NCI-H446 treated with DMSO at 0.1 percent for 48 hours (cell line): ENCODE results near the gene SVIL.
"Not testable (repeated sequence)": the region's sequence is repeated elsewhere in the genome, so short reads cannot be mapped to it uniquely, and the experiment has no call there.

Experiments used
- DNase-seq: peaks from one replicate; lab custom pipeline; 2025; lab: John Stamatoyannopoulos, UW

Gene SVIL

DNA sequence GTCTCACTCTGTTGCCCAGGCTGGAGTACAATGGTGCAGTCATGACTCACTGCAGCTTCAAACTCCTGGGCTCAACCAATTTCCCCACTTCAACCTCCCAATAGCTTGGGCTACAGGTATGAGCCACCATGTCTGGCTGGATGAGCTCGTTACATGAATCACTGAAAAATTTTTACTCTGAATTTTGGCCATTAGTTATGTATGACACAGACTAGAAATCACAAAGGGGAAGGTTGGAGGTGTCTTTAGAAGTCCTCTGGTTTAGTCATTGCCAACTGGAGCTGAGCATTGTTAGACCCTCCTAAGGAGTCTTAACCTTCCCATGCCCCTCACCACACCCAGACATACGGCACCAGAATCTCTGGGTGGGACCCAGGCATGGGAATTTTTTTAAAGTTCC lies 34.7 kb downstream of the SVIL start:
- no peak for DNase-seq

DNA sequence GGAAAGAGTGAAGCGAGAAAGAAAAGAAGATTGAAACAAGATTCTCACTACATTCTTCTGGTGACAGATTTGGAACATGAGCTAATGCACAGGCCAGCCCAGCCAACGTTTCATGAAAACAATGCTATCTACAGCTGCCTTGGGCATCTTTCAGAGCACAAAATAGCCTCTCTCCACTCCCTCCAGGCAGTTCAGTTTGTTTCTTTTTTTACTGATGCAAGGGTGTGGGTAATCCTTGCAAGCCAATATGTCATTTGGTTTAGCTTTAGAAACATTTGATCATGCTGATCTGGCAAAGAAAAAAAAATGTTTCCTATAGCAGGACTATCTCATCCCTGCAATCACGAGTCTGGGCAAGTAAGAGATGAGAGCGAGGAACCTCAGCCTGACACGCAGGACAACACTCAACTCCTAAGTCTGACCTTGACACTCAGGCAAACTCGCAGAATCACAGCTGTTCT lies 35.9 kb downstream of the SVIL start:
- no peak for DNase-seq

- DNase-seq = no peak
Measured at GRCh38 chr10:29596826-29597225, 37.9 kb downstream of the SVIL start.

GRCh38 chr10:29596356-29596755 lies 38.4 kb downstream of the SVIL start:
- DNase-seq = no peak

GRCh38 chr10:29595636-29596225 lies 39.0 kb downstream of the SVIL start:
- no peak for DNase-seq

GRCh38 chr10:29595146-29595545 lies 39.6 kb downstream of the SVIL start:
- no peak for DNase-seq

DNA sequence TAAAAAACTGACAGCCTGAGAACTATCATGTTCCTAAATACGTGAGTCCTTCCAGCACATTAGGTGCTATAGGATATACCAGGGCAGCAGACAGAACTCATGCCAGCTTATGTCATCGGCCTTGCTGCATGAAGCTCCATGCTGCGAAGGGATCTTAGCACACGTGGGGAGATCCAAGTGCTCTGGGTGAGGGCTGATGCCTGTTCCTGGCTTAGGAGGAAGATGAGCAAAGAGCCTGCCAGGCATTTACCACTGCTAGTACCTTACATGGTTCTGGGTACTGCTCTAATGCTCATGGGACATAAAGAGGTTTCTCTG lies 43.2 kb downstream of the SVIL start:
- no peak for DNase-seq

DNA sequence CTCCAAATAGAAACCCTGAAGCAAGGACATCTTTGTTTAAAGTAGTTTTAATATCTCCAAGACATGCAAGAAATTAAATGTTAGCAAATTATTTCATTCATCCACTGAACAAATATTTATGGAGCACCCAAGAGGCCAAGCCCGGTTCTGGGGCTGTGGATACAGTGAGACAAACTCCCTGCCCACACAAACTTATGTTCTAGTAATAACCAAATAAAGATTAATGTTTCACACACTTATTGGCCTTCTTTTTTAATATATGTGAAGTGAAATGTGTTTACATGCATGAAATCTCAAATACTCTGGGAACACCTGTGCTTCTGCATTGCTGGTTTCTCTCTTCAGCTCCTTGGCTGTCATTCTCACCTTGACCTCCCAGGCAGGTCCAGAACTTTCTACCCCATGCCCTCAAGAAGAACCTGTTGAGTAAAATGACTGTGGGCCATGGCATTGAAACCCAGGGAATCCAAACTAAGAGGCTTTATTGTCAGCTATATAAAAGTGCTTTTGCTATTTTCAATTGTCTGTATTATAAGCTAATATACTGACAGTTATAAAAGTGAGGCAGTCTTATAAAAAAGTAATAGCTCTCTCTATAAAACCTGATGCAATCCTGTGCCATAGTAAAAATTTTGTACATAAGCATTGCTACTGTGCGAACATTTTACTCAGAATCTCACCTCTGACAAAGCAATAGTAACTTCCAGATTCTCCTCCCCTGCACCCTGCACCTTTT lies 43.7 kb downstream of the SVIL start:
- DNase-seq = no peak

- DNase-seq = no peak
Measured at GRCh38 chr10:29588629-29589421, 45.9 kb downstream of the SVIL start.

DNA sequence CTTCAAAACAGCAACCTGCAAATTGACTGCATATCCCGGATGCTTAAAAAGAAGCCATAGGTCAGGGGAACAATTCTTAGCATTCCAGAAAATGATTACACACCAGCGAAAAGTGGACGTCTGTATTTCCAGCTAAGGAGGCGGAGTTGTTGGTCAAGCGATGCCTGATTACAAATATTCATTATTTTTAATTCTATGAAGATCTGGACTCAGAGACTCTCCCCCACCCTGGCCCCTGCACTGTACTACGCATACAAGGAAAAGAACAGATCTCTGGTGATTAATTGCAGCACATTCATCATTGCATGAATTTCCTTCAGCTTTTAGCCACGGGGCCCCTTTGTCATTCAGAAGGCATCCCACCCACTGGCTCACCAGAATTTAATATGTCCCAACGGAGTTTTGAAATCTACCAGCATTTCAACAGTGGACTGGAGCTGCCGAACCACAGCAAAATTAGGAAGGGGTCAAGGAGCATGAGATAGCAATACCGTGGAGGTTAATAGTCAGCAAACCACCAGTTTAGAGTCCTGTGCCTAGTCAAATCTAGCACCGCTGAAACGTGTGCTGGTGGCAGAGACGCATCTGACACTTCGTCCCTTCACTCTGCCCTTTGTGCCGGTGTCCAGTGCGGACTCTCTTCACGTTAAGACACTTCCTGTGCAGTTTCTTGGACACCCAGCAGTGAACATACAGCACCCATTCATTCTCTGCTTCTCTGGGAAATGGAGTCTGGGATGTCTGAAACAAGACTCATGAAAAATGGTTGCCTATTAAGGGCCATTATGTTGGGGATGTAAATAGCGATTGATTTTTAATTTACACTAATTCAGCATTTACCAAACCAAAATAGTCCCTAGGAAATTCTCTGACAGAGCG lies 46.8 kb downstream of the SVIL start:
- DNase-seq = not testable (repeated sequence)

- DNase-seq = not testable (repeated sequence)
Measured at GRCh38 chr10:29587102-29587749, 47.5 kb downstream of the SVIL start.

DNA sequence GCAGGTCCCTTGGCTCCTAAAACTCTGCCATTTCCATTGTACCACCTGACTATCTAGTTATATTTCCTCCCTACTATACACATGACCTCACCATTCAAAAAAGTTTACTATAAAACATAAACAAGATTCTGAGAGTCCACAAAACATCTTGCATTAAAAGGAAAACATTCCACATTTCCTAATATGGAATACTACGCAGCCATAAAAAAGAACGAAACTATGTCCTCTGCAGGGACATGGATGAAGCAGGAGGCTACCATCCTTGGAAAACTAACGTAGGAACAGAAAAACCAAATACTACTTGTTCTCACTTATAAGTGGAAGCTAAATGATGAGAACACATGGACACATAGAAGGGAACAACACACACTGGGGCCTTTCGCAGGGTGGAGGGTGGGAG lies 48.3 kb downstream of the SVIL start:
- no peak for DNase-seq

- DNase-seq = no peak
Measured at GRCh38 chr10:29585488-29585976, 49.2 kb downstream of the SVIL start.

GRCh38 chr10:29584436-29584835 lies 50.3 kb downstream of the SVIL start:
- no peak for DNase-seq

GRCh38 chr10:29583674-29584073 lies 51.1 kb downstream of the SVIL start:
- no peak for DNase-seq

DNA sequence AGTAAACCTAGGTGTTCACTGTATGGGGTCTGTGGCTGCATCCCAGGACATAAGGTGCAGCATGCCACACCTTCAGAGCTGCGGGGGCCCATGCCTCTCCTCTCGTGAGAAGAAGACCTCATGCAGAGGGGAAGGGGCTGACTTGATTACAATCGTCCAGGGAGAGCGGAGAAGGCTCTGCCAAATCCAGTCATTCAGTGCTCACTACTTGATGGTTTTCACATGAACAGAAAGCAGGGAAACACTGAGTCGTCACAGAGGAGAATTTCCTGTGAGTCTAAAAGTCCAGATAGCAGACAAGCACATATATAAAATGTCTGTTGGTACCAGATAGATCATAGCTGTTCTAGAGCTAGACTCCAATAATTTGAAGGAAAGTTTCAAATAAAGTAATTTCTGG lies 52.0 kb downstream of the SVIL start:
- not testable (repeated sequence) for DNase-seq

GRCh38 chr10:29579455-29579970 lies 55.3 kb downstream of the SVIL start:
- no peak for DNase-seq

DNA sequence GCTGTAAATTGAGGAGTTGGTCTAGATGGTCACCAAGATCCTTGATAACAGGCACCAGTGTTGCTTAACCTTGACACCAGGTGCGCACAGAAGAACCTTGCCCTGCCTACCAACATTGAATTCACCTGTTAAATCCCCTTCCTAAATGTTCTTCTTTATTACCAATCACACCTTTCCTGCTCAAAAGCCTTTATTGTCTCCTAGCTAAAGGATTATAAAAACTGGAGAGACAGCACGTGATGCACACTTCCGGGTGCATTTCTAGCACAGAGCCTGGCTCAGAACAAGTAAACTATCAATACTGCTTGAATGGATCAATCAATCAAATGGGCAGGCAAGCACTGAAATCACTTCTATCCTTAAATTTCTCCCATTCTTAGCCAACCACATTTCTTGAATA lies 56.3 kb downstream of the SVIL start:
- DNase-seq = no peak

DNA sequence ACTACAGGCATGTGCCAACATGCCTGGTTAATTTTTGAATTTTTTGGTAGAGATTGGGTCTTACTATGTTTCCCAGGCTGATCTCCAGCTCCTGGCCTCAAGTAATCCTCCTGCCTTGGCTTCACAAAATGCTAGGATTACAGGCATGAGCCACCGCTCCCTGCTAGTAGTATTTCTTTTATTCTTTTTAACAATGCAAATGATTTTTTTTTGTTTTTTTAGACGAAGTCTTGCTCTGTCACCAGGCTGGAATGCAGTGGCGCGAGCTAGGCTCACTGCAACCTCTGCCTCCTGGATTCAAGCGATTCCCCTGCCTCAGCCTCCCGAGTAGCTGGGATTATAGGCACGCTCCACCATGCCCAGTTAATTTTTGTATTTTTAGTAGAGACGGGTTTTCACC lies 58.1 kb downstream of the SVIL start:
- no peak for DNase-seq

GRCh38 chr10:29575098-29575455 lies 59.7 kb downstream of the SVIL start:
- DNase-seq = no peak
